NCI-H774 (cell line): ENCODE results near the gene TNS1.

Source experiments
- DNase-seq: peaks from one replicate; lab custom pipeline; 2025; lab: John Stamatoyannopoulos, UW

Gene TNS1

GRCh38 chr2:217849154-217849975, 153.4 kb downstream of the TNS1 start:
- no peak for DNase-seq

GRCh38 chr2:217848351-217848957, 154.3 kb downstream of the TNS1 start:
- no peak for DNase-seq

- no peak for DNase-seq
Observed at GRCh38 chr2:217847552-217848350, 155.0 kb downstream of the TNS1 start.

GRCh38 chr2:217847115-217847514, 155.7 kb downstream of the TNS1 start:
- DNase-seq = no peak

- DNase-seq = no peak
Observed at GRCh38 chr2:217846321-217846743, 156.5 kb downstream of the TNS1 start.

- DNase-seq = no peak
Observed at GRCh38 chr2:217845301-217845700, 157.5 kb downstream of the TNS1 start.

GRCh38 chr2:217844696-217845095, 158.1 kb downstream of the TNS1 start:
- no peak for DNase-seq

- no peak for DNase-seq
Observed at GRCh38 chr2:217843324-217843723, 159.5 kb downstream of the TNS1 start.

GRCh38 chr2:217842017-217842416, 160.8 kb downstream of the TNS1 start:
- DNase-seq = no peak

- no peak for DNase-seq
Observed at GRCh38 chr2:217840522-217840921, 162.3 kb downstream of the TNS1 start.

- no peak for DNase-seq
Observed at GRCh38 chr2:217839750-217840107, 163.1 kb downstream of the TNS1 start.

- DNase-seq = no peak
Observed at GRCh38 chr2:217839073-217839749, 163.6 kb downstream of the TNS1 start.

GRCh38 chr2:217838409-217838831, 164.4 kb downstream of the TNS1 start:
- DNase-seq = no peak

GRCh38 chr2:217837530-217837929, 165.3 kb downstream of the TNS1 start:
- no peak for DNase-seq

- DNase-seq = peak; percentile 3
Observed at GRCh38 chr2:217836901-217837491, 165.8 kb downstream of the TNS1 start.

GRCh38 chr2:217835931-217836891, 166.6 kb downstream of the TNS1 start:
- DNase-seq = no peak

- no peak for DNase-seq
Observed at GRCh38 chr2:217834744-217835513, 167.9 kb downstream of the TNS1 start.

GRCh38 chr2:217834057-217834620, 168.7 kb downstream of the TNS1 start:
- no peak for DNase-seq

GRCh38 chr2:217833439-217833838, 169.4 kb downstream of the TNS1 start:
- DNase-seq = no peak

- no peak for DNase-seq
Observed at GRCh38 chr2:217832987-217833386, 169.8 kb downstream of the TNS1 start.
